HL-60/S4 treated with phorbol 12-myristate 13-acetate at 8.2 ng/mL for 4 days and 3 days (cell line): Measurements from ENCODE around the gene SATB1.
"Not testable (repeated sequence)": the region's sequence is repeated elsewhere in the genome, so short reads cannot be mapped to it uniquely, and the experiment has no call there.

Source experiments
- in situ Hi-C: fragments of 300-500 bp; cut with MboI; formaldehyde crosslinking; loops from 2 replicates; pipeline ENCODE4 v1.15.0; 2022; ENCODE audit warnings: low sequenced_read_pairs

SATB1 gene

GRCh38 chr3:18357747-18358146, 67.4 kb downstream of the SATB1 start:
- in situ Hi-C loops: no loop called here

GRCh38 chr3:18355832-18356231, 69.3 kb downstream of the SATB1 start:
- in situ Hi-C loops: no loop called here

- in situ Hi-C loops: no loop called here
Observed at GRCh38 chr3:18354701-18355100, 70.4 kb downstream of the SATB1 start.

GRCh38 chr3:18351823-18352744, 73.1 kb downstream of the SATB1 start:
- in situ Hi-C loops: no loop called here

- in situ Hi-C loops: no loop called here
Observed at GRCh38 chr3:18351069-18351628, 74.0 kb downstream of the SATB1 start.

- in situ Hi-C loops: no loop called here
Observed at GRCh38 chr3:18349197-18349798, 75.8 kb downstream of the SATB1 start.

GRCh38 chr3:18346097-18346496, 79.0 kb downstream of the SATB1 start:
- in situ Hi-C loops: no loop called here

- in situ Hi-C loops: no loop called here
Observed at GRCh38 chr3:18345015-18345367, 80.1 kb downstream of the SATB1 start.

GRCh38 chr3:18344306-18345014, 80.7 kb downstream of the SATB1 start:
- in situ Hi-C loops: no loop called here

GRCh38 chr3:18343809-18344208, 81.3 kb downstream of the SATB1 start:
- in situ Hi-C loops: no loop called here

- in situ Hi-C loops: no loop called here
Observed at GRCh38 chr3:18338827-18339514, 86.2 kb downstream of the SATB1 start.

GRCh38 chr3:18337231-18337630, 87.9 kb downstream of the SATB1 start:
- in situ Hi-C loops: no loop called here

- in situ Hi-C loops: no loop called here
Observed at GRCh38 chr3:18334837-18335601, 90.1 kb downstream of the SATB1 start.

GRCh38 chr3:18330772-18331441, 94.2 kb downstream of the SATB1 start:
- in situ Hi-C loops: not testable (repeated sequence)

GRCh38 chr3:18308096-18308650, 117.0 kb downstream of the SATB1 start:
- in situ Hi-C loops: no loop called here

GRCh38 chr3:18307529-18307928, 117.6 kb downstream of the SATB1 start:
- in situ Hi-C loops: no loop called here

GRCh38 chr3:18302517-18302916, 122.6 kb downstream of the SATB1 start:
- in situ Hi-C loops: no loop called here

- in situ Hi-C loops: no loop called here
Observed at GRCh38 chr3:18301781-18302180, 123.4 kb downstream of the SATB1 start.

- in situ Hi-C loops: no loop called here
Observed at GRCh38 chr3:18300916-18301315, 124.2 kb downstream of the SATB1 start.
